ENCODE data around the gene KLHDC4.
"Not testable (repeated sequence)": the region's sequence is repeated elsewhere in the genome, so short reads cannot be mapped to it uniquely, and the experiment has no call there.

KLHDC4 gene

DNA sequence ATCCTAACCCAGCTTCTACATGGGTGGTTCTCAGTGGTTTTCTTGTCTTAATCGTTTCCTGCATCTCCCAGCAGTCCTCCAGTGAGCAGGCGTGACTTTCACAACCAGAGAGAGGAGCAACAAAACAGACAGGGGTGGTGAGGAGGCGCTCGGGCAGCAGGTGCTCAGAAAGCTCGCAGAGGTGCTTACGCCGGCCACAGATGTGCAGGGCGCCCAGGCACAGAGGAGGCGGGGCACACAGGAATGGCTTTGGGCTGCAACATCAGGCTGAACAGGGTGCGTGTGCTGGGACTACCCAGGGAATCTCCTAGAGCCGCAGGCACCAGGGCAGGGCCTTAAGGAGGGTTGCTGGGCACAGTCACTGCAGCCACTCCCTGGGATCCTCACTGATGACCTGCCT is 32.6 kb downstream of the KLHDC4 start:
- Mint-ChIP-seq H3K27ac (ENCODE audit: low read depth) (peak overlapping the region; percentile 67), H3K4me3 (peak overlapping the region; percentile 36), H3K36me3 (ENCODE audit: insufficient read depth) (peaks cover 40% of the 10 kb centered on the region), H3K4me1 (peaks cover 26% of the 10 kb centered on the region), H3K27me3 (no peaks in the 10 kb centered on the region), H3K9me3 (no peaks in the 10 kb centered on the region)
- DNase-seq (ENCODE audit: low spot score in 2 of 2) (peak in 1 of 2 donors; percentile 39), ATAC-seq (replicated peaks; ENCODE audit: extremely low read depth, poor library complexity, severe bottlenecking) (peak; percentile 91)

GRCh38 chr16:87731607-87732006 is 34.2 kb downstream of the KLHDC4 start:
- no peaks in the 10 kb centered on the region for H3K9me3 Mint-ChIP-seq
- peaks cover 26% of the 10 kb centered on the region for H3K4me1 Mint-ChIP-seq
- H3K36me3 Mint-ChIP-seq (ENCODE audit: insufficient read depth): peaks cover 44% of the 10 kb centered on the region
- DNase-seq (ENCODE audit: low spot score in 2 of 2) (no peak), ATAC-seq (replicated peaks; ENCODE audit: extremely low read depth, poor library complexity, severe bottlenecking) (no peak)
- H3K4me3 Mint-ChIP-seq: no peak overlapping the region
- no peak overlapping the region for H3K27ac Mint-ChIP-seq (ENCODE audit: low read depth)
- no peaks in the 10 kb centered on the region for H3K27me3 Mint-ChIP-seq

- H3K36me3 Mint-ChIP-seq (ENCODE audit: insufficient read depth): peaks cover 44% of the 10 kb centered on the region
- peaks cover 35% of the 10 kb centered on the region for H3K4me1 Mint-ChIP-seq
- H3K27me3 Mint-ChIP-seq: no peaks in the 10 kb centered on the region
- H3K27ac Mint-ChIP-seq (ENCODE audit: low read depth): no peak overlapping the region
- DNase-seq (ENCODE audit: low spot score in 2 of 2) (no peak), ATAC-seq (replicated peaks; ENCODE audit: extremely low read depth, poor library complexity, severe bottlenecking) (no peak)
- no peak overlapping the region for H3K4me3 Mint-ChIP-seq
- no peaks in the 10 kb centered on the region for H3K9me3 Mint-ChIP-seq
Observed at GRCh38 chr16:87729266-87729954, 36.4 kb downstream of the KLHDC4 start.

DNA sequence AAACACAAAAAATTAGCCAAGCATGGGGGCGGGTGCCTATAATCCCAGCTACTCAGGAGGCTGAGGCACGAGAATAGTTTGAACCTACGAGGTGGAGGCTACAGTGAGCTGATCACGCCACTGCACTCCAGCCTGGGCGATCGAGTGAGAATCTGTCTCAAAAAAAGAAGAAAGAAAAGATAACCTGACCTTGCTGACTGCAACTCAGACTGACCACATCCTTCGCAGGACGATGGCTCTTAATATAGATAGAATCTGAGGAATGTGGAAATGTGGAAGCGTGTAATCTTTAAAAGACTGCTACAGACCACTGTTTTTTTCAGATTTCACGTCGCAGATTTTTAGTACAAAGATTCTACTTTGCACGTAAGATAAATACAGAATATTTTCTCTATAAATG is 37.8 kb downstream of the KLHDC4 start:
- Mint-ChIP-seq H3K9me3 (no peaks in the 10 kb centered on the region), H3K4me1 (peaks cover 29% of the 10 kb centered on the region), H3K27ac (ENCODE audit: low read depth) (no peak overlapping the region), H3K27me3 (no peaks in the 10 kb centered on the region), H3K36me3 (ENCODE audit: insufficient read depth) (peaks cover 48% of the 10 kb centered on the region), H3K4me3 (no peak overlapping the region)
- ATAC-seq (replicated peaks; ENCODE audit: extremely low read depth, poor library complexity, severe bottlenecking) (no peak), DNase-seq (ENCODE audit: low spot score in 2 of 2) (no peak)

DNA sequence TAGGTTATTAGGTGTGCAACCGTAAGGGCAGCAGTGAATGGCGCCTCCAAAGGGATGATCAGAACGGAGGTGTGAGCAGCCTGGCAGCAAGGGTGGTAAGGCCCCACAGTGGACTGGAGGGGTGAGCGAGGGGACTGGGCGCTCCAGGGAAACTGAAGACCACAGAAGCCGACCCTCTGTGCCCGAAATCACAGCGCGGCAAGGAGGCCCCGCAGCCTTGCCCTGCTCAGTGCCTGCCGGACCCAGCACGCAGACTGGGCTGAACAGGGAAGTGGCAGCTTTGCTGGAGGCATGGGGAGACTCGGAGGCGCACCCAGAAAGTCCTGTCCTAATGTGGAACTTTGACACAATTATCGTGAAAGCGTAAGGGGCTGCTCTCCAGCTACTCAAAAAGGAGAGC is 38.4 kb downstream of the KLHDC4 start:
- Mint-ChIP-seq H3K4me3 (no peak overlapping the region), H3K27me3 (no peaks in the 10 kb centered on the region), H3K4me1 (peaks cover 34% of the 10 kb centered on the region), H3K36me3 (ENCODE audit: insufficient read depth) (peaks cover 51% of the 10 kb centered on the region), H3K27ac (ENCODE audit: low read depth) (peak overlapping the region; percentile 67), H3K9me3 (no peaks in the 10 kb centered on the region)
- ATAC-seq (replicated peaks; ENCODE audit: extremely low read depth, poor library complexity, severe bottlenecking) (no peak), DNase-seq (ENCODE audit: low spot score in 2 of 2) (no peak)

DNA sequence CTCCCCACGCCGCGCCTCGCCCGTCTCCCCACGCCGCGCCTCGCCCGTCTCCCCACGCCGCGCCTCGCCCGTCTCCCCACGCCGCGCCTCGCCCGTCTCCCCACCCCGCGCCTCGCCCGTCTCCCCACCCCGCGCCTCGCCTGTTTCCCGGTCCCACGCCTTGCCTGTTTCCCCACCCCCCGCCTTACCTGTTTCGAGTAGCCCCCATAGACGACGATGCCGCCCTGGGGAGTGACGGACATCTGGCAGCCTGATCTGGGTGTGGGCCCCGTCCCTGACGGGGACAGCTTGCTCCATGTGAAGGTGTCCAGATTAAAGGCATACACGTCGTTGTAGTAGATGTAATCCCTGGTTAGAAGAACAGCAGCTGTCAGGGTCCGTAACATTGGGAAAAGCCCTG is 39.2 kb downstream of the KLHDC4 start:
- not testable (repeated sequence) for ATAC-seq (replicated peaks; ENCODE audit: extremely low read depth, poor library complexity, severe bottlenecking); H3K27me3 Mint-ChIP-seq; H3K9me3 Mint-ChIP-seq; DNase-seq (ENCODE audit: low spot score in 2 of 2); H3K4me3 Mint-ChIP-seq
- peak overlapping the region; percentile 67 for H3K27ac Mint-ChIP-seq (ENCODE audit: low read depth)
- peaks cover 37% of the 10 kb centered on the region for H3K4me1 Mint-ChIP-seq
- H3K36me3 Mint-ChIP-seq (ENCODE audit: insufficient read depth): peaks cover 57% of the 10 kb centered on the region

GRCh38 chr16:87725596-87726235 is 40.1 kb downstream of the KLHDC4 start:
- H3K36me3 Mint-ChIP-seq (ENCODE audit: insufficient read depth): peaks cover 55% of the 10 kb centered on the region
- peaks cover 34% of the 10 kb centered on the region for H3K4me1 Mint-ChIP-seq
- DNase-seq (ENCODE audit: low spot score in 2 of 2) (no peak), ATAC-seq (replicated peaks; ENCODE audit: extremely low read depth, poor library complexity, severe bottlenecking) (peak; percentile 9)
- H3K27me3 Mint-ChIP-seq: no peaks in the 10 kb centered on the region
- H3K4me3 Mint-ChIP-seq: no peak overlapping the region
- no peaks in the 10 kb centered on the region for H3K9me3 Mint-ChIP-seq
- H3K27ac Mint-ChIP-seq (ENCODE audit: low read depth): peak overlapping the region; percentile 94

GRCh38 chr16:87724490-87725291 is 41.1 kb downstream of the KLHDC4 start:
- peaks cover 50% of the 10 kb centered on the region for H3K36me3 Mint-ChIP-seq (ENCODE audit: insufficient read depth)
- peaks cover 36% of the 10 kb centered on the region for H3K4me1 Mint-ChIP-seq
- DNase-seq (ENCODE audit: low spot score in 2 of 2) (peak in 1 of 2 donors; percentile 43), ATAC-seq (replicated peaks; ENCODE audit: extremely low read depth, poor library complexity, severe bottlenecking) (peak; percentile 79)
- H3K27ac Mint-ChIP-seq (ENCODE audit: low read depth): peak overlapping the region; percentile 94
- H3K9me3 Mint-ChIP-seq: no peaks in the 10 kb centered on the region
- peak overlapping the region; percentile 34 for H3K4me3 Mint-ChIP-seq
- no peaks in the 10 kb centered on the region for H3K27me3 Mint-ChIP-seq

DNA sequence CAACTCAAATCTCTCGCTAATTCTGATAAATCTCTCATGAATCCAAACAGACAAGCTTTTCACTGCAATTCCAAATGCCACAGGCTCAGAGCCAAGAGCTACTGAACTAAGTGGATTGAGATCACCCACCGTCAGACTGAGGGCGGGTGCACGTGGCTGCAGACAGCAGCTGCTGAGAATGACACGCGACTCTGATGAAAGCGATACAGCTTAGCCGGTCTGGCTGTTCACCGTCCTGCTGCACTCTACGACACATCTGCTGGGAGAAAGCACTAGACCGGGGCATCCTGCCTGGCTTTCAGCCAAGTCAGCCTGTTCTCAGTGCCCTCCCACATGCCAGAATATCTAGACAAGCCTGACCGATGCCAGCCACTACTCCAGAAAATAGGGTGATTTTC is 42.6 kb downstream of the KLHDC4 start:
- Mint-ChIP-seq H3K36me3 (ENCODE audit: insufficient read depth) (peaks cover 47% of the 10 kb centered on the region), H3K27ac (ENCODE audit: low read depth) (peak overlapping the region; percentile 94), H3K27me3 (no peaks in the 10 kb centered on the region), H3K9me3 (no peaks in the 10 kb centered on the region), H3K4me3 (no peak overlapping the region), H3K4me1 (peaks cover 36% of the 10 kb centered on the region)
- peak in 1 of 2 donors; percentile 29 for DNase-seq (ENCODE audit: low spot score in 2 of 2)
- ATAC-seq (replicated peaks; ENCODE audit: extremely low read depth, poor library complexity, severe bottlenecking): no peak

- Mint-ChIP-seq H3K36me3 (ENCODE audit: insufficient read depth) (peaks cover 43% of the 10 kb centered on the region), H3K27me3 (no peaks in the 10 kb centered on the region), H3K27ac (ENCODE audit: low read depth) (peak overlapping the region; percentile 94), H3K4me3 (peak overlapping the region; percentile 31), H3K9me3 (no peaks in the 10 kb centered on the region), H3K4me1 (peaks cover 36% of the 10 kb centered on the region)
- DNase-seq (ENCODE audit: low spot score in 2 of 2): no peak
- no peak for ATAC-seq (replicated peaks; ENCODE audit: extremely low read depth, poor library complexity, severe bottlenecking)
Observed at GRCh38 chr16:87722590-87723225, 43.1 kb downstream of the KLHDC4 start.

- Mint-ChIP-seq H3K4me3 (peak overlapping the region; percentile 31), H3K27me3 (no peaks in the 10 kb centered on the region), H3K36me3 (ENCODE audit: insufficient read depth) (peaks cover 40% of the 10 kb centered on the region), H3K4me1 (peaks cover 36% of the 10 kb centered on the region), H3K27ac (ENCODE audit: low read depth) (peak overlapping the region; percentile 49), H3K9me3 (no peaks in the 10 kb centered on the region)
- no peak for ATAC-seq (replicated peaks; ENCODE audit: extremely low read depth, poor library complexity, severe bottlenecking)
- no peak for DNase-seq (ENCODE audit: low spot score in 2 of 2)
Observed at GRCh38 chr16:87721622-87722585, 43.9 kb downstream of the KLHDC4 start.

Measured in central memory CD8-positive, alpha-beta T cell (primary cell).